Keratinocyte (primary cell): Measurements from ENCODE around the gene DOK4. TPM values are rescaled to one million over a fixed set of nuclear protein-coding genes. Genes with fewer than 3 reads are reported as not detected.

Experiments used
- DNase-seq: peaks from one replicate; pipeline ENCODE4 v3.0.0-alpha.2; 2011; ENCODE audit warnings: low read depth, missing footprints, low spot score
- FAIRE-seq: peaks from 2 replicates; lab custom pipeline; 2011; peaks lifted over from hg19 to GRCh38; lab: Jason Lieb, UNC
- H2AFZ ChIP-seq: 2 replicates; pipeline ENCODE4 v1.6.0; 2012; ENCODE audit warnings: low read length, control low read depth, inconsistent platforms; ENCODE audit not compliant: control insufficient read depth
- H3K27ac ChIP-seq: 2 replicates; pipeline ENCODE4 v1.5.1; 2011; ENCODE audit warnings: low read length; ENCODE audit not compliant: control insufficient read depth, insufficient read depth
- H3K27me3 ChIP-seq: 3 replicates; pipeline ENCODE4 v1.6.0; 2011; ENCODE audit warnings: low read length; ENCODE audit not compliant: control insufficient read depth, insufficient read depth; ENCODE audit errors: extremely low read depth
- H3K36me3 ChIP-seq, 2 experiments: 2 replicates in 1 of 2; 3 replicates in 1 of 2; pipeline ENCODE4 v1.5.1; 2011; ENCODE audit warnings: low read length in 2 of 2, mild to moderate bottlenecking in 1 of 2; ENCODE audit not compliant: control insufficient read depth in 2 of 2, insufficient read depth in 2 of 2; ENCODE audit errors: extremely low read depth in 1 of 2
- H3K4me1 ChIP-seq: 3 replicates; pipeline ENCODE4 v1.5.1; 2011; ENCODE audit warnings: low read length; ENCODE audit not compliant: control insufficient read depth, insufficient read depth; ENCODE audit errors: extremely low read depth
- H3K4me2 ChIP-seq: 3 replicates; pipeline ENCODE4 v1.6.0; 2011; ENCODE audit warnings: low read depth, low read length; ENCODE audit not compliant: control insufficient read depth, insufficient read depth; ENCODE audit errors: extremely low read depth
- H3K4me3 ChIP-seq, 3 experiments: fragments of 200-600 bp in 1 of 3; sonication (generic) in 1 of 3; 2 replicates in 2 of 3; 3 replicates in 1 of 3; pipeline ENCODE4 v1.5.1; 2011 to 2016; ENCODE audit warnings: low read length in 3 of 3, mild to moderate bottlenecking in 3 of 3, control low read depth in 2 of 3, inconsistent platforms in 1 of 3, low read depth in 1 of 3, mixed read lengths in 1 of 3, mixed run types in 1 of 3, moderate library complexity in 1 of 3; ENCODE audit not compliant: control insufficient read depth in 2 of 3, insufficient read depth in 2 of 3; ENCODE audit errors: extremely low read depth in 1 of 3
- H3K79me2 ChIP-seq: 2 replicates; pipeline ENCODE4 v1.6.0; 2012; ENCODE audit warnings: low read length; ENCODE audit not compliant: control insufficient read depth, insufficient read depth
- H3K9ac ChIP-seq: 3 replicates; pipeline ENCODE4 v1.6.0; 2011; ENCODE audit warnings: low read length; ENCODE audit not compliant: control insufficient read depth, insufficient read depth; ENCODE audit errors: extremely low read depth
- H3K9me1 ChIP-seq: 3 replicates; pipeline ENCODE4 v1.6.0; 2011; ENCODE audit warnings: low read length; ENCODE audit not compliant: control insufficient read depth, insufficient read depth; ENCODE audit errors: extremely low read depth
- H3K9me3 ChIP-seq: 2 replicates; pipeline ENCODE4 v1.5.1; 2012; ENCODE audit warnings: low read depth, low read length; ENCODE audit not compliant: control insufficient read depth
- H4K20me1 ChIP-seq: 3 replicates; pipeline ENCODE4 v1.6.0; 2011; ENCODE audit warnings: low read length; ENCODE audit not compliant: control insufficient read depth, insufficient read depth; ENCODE audit errors: extremely low read depth
- CTCF ChIP-seq, 3 experiments: IDR thresholded peaks in 1 of 3; conservative IDR thresholded peaks in 1 of 3; optimal IDR thresholded peaks in 1 of 3; 2 replicates in 2 of 3; 3 replicates in 1 of 3; pipeline versions ENCODE3 to v1.5.1; 2011; ENCODE audit warnings: low read length in 3 of 3, mild to moderate bottlenecking in 3 of 3, moderate library complexity in 2 of 3, control low read depth in 1 of 3, inconsistent platforms in 1 of 3; ENCODE audit not compliant: insufficient read depth in 2 of 3; ENCODE audit errors: extremely low read depth in 1 of 3
- EZH2 ChIP-seq: IDR thresholded peaks from one replicate; pipeline ENCODE4 v1.6.1; 2012; ENCODE audit warnings: inconsistent platforms, mild to moderate bottlenecking, low read length, moderate library complexity
- dilution Hi-C: fragments of 300-500 bp; cut with MboI; formaldehyde crosslinking; loops from one replicate; pipeline ENCODE4 v1.7.0; 2020; ENCODE audit warnings: low sequenced_read_pairs; ENCODE audit not compliant: extremely low pct_ligation_motif_present
- polyA plus RNA-seq, 5 experiments: library from polyadenylated mRNA; depleted of rRNA in 3 of 5; stranded (reverse) in 3 of 5; stranded (forward) in 1 of 5; unstranded in 1 of 5; fragments of >200 nt; gene quantifications; 1 replicate in 1 of 5; 2 replicates in 3 of 5; 3 replicates in 1 of 5; pipeline versions ENCODE4 v1.2.1 to v1.2.3, GENCODE V29; 2011 to 2012; ENCODE audit warnings: missing spikeins in 2 of 5, low read depth in 1 of 5, low replicate concordance in 1 of 5

DOK4 gene
- polyA plus RNA-seq, 1 donor (not counting 4 experiments of a cell fraction or from before 2014, with no cell fraction given): 17.6 TPM

GRCh38 chr16:57509231-57509923 lies 23.1 kb upstream of the DOK4 start:
- no peak overlapping the region for H2AFZ ChIP-seq
- H3K4me3 ChIP-seq: no peak overlapping the region
- no peak overlapping the region for H3K4me2 ChIP-seq
- no peaks in the 10 kb centered on the region for H3K79me2 ChIP-seq
- no peak overlapping the region for H3K27ac ChIP-seq
- no peaks in the 10 kb centered on the region for H4K20me1 ChIP-seq
- H3K9me3 ChIP-seq: no peaks in the 10 kb centered on the region
- H3K9ac ChIP-seq: no peak overlapping the region
- H3K36me3 ChIP-seq: no peaks in the 10 kb centered on the region
- H3K9me1 ChIP-seq: no peaks in the 10 kb centered on the region
- H3K4me1 ChIP-seq: no peaks in the 10 kb centered on the region
- dilution Hi-C loops: no loop called here
- DNase-seq (no peak), FAIRE-seq (no peak)
- TF ChIP-seq EZH2 (no peak), CTCF (optimal IDR thresholded peaks at IDR 0.05 in 1 of 3, IDR thresholded peaks at IDR 0.05 in 1 of 3, conservative IDR thresholded peaks at IDR 0.05 in 1 of 3; ENCODE audit: extremely low read depth in 1 of 3, insufficient read depth in 2 of 3, low read length in 3 of 3) (no peak)
- H3K27me3 ChIP-seq: peaks cover 16% of the 10 kb centered on the region

- Histone ChIP-seq H4K20me1 (no peaks in the 10 kb centered on the region), H3K27me3 (peaks cover 17% of the 10 kb centered on the region), H2AFZ (no peak overlapping the region), H3K4me1 (no peaks in the 10 kb centered on the region), H3K4me2 (no peak overlapping the region), H3K79me2 (no peaks in the 10 kb centered on the region), H3K9me1 (no peaks in the 10 kb centered on the region), H3K36me3 (no peaks in the 10 kb centered on the region), H3K9ac (no peak overlapping the region), H3K9me3 (no peaks in the 10 kb centered on the region), H3K27ac (no peak overlapping the region), H3K4me3 (no peak overlapping the region)
- dilution Hi-C loops: no loop called here
- DNase-seq: no peak
- no peak for FAIRE-seq
- TF ChIP-seq EZH2 (no peak), CTCF (optimal IDR thresholded peaks at IDR 0.05 in 1 of 3, IDR thresholded peaks at IDR 0.05 in 1 of 3, conservative IDR thresholded peaks at IDR 0.05 in 1 of 3; ENCODE audit: extremely low read depth in 1 of 3, insufficient read depth in 2 of 3, low read length in 3 of 3) (no peak)
Measured at GRCh38 chr16:57508035-57508425, 21.7 kb upstream of the DOK4 start.
